IPS-18c (cell line): ENCODE results near the gene SNRNP48.

Experiments used
- H3K4me3 ChIP-seq: 2 replicates; pipeline ENCODE4 v1.7.0; 2013; ENCODE audit warnings: low read depth, mild to moderate bottlenecking, low read length, moderate library complexity; ENCODE audit not compliant: insufficient read depth
- H3K9me3 ChIP-seq: one replicate; pipeline ENCODE4 v1.6.1; 2013; ENCODE audit warnings: mild to moderate bottlenecking, low read length, moderate library complexity; ENCODE audit not compliant: control insufficient read depth, insufficient read depth

Gene SNRNP48

DNA sequence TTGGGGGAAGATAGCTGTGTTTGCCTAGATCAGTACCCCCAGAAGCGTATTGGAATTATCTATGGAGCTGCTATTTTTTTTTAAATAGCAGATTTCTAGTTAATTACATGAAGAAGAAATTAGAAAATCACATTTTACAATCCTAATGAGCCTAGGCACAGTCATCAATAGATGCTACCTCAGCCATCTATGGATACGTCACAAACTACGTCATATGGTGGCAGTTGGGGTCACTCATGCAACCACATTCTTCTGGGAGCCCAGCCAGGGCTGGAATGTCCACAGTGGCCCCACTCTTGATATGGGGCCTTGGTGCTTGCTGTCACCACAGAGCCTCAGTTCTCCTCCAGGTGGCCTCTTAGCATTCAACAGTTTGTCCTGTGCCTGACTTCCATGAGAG, 63.0 kb downstream of the SNRNP48 start:
- H3K9me3 ChIP-seq: no peaks in the 10 kb centered on the region
- H3K4me3 ChIP-seq: no peak overlapping the region

DNA sequence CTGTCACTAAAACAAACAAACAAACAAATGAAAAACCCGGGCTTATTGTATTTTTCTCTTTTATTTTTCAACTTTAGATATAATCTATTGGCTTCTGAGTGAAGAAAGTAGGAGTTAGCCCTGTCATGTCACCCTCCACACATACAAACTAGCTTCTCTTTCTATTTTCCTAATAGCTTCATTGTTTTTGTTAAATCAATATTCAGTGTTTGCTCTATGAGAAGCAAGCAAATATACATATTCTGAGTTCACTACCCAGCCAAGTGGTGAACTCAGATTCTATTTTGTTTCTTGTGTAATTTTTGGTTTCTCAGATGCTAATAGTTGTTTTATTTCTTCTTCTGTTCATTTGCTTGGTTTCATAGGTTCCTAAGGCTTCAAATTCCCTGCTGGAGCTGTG, 66.4 kb downstream of the SNRNP48 start:
- Histone ChIP-seq H3K4me3 (no peak overlapping the region), H3K9me3 (no peaks in the 10 kb centered on the region)

DNA sequence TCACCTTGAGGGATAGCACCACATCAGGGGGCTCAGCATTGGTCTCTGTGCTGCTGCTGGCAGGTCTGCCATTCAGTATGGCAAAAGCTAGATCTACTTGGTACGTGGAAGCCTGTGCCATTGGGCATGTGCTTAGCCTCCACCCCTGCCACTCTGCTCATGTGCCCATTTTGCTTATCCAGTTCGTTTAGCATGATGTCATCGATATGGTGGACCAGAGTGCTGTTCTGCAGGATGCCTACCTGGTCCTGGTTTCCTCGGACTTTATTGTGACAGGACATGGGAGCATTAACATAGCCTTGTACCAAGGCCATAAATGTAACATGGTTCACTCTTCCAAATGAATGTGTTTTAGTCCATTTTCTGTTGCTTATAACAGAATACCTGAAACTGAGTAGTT, 68.5 kb downstream of the SNRNP48 start:
- H3K9me3 ChIP-seq: no peaks in the 10 kb centered on the region

DNA sequence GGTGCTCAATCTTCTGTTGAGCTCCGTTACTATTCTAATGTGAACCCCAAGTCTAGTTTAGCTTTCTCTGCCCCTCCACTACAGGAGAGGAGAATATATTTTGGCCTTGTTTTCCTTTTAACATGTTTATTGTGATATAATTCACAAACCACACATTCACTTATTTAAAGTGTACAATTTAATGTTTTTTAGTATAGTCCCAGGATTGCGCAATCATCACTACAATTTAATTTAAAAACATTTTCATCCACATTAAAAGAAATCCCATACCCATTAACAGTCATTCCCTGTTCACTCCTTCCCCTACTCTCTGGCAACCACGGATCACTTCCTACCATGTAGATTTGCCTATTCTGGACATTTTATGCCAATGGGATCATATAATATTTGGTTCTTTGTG, 71.4 kb downstream of the SNRNP48 start:
- Histone ChIP-seq H3K4me3 (no peak overlapping the region), H3K9me3 (no peaks in the 10 kb centered on the region)

More for the DNA sequence above, 68.5 kb downstream of the SNRNP48 start:
- no peak overlapping the region for H3K4me3 ChIP-seq
